Smooth muscle cell (in vitro differentiated cells): ENCODE data around the gene YY1. TPM values are rescaled to one million over a fixed set of nuclear protein-coding genes. Genes with fewer than 3 reads are reported as not detected.

Experiments used
- DNase-seq: peaks from one replicate; lab custom pipeline; 2025; ENCODE audit not compliant: unreplicated experiment; lab: John Stamatoyannopoulos, UW
- H2AFZ ChIP-seq: fragments of 200-600 bp; sonication (generic); 2 replicates; pipeline ENCODE4 v1.6.0; 2016; ENCODE audit warnings: antibody characterized with exemption, low read depth, mild to moderate bottlenecking
- H3F3A ChIP-seq: fragments of 200-600 bp; sonication (generic); 2 replicates; pipeline ENCODE4 v1.6.0; 2017; ENCODE audit warnings: antibody characterized with exemption, low read depth
- H3K27ac ChIP-seq: fragments of 200-600 bp; sonication (generic); 2 replicates; pipeline ENCODE4 v1.5.1; 2016; ENCODE audit warnings: low read depth, mild to moderate bottlenecking
- H3K27me3 ChIP-seq: fragments of 200-600 bp; sonication (generic); 2 replicates; pipeline ENCODE4 v1.6.1; 2016; ENCODE audit warnings: low read depth, mild to moderate bottlenecking
- H3K36me3 ChIP-seq: fragments of 200-600 bp; sonication (generic); 2 replicates; pipeline ENCODE4 v1.5.1; 2016; ENCODE audit warnings: low read depth
- H3K4me1 ChIP-seq: fragments of 200-600 bp; sonication (generic); 2 replicates; pipeline ENCODE4 v1.5.1; 2016; ENCODE audit warnings: low read depth
- H3K4me2 ChIP-seq: fragments of 200-600 bp; sonication (generic); 2 replicates; pipeline ENCODE4 v1.6.0; 2016; ENCODE audit warnings: mild to moderate bottlenecking
- H3K4me3 ChIP-seq: fragments of 200-600 bp; sonication (generic); 2 replicates; pipeline ENCODE4 v1.5.1; 2016; ENCODE audit warnings: mild to moderate bottlenecking
- H3K79me2 ChIP-seq: fragments of 200-600 bp; sonication (generic); 2 replicates; pipeline ENCODE4 v1.6.0; 2016; ENCODE audit warnings: low read depth, mild to moderate bottlenecking
- H3K9ac ChIP-seq: fragments of 200-600 bp; sonication (generic); 2 replicates; pipeline ENCODE4 v1.6.0; 2016; ENCODE audit warnings: low read depth
- H3K9me3 ChIP-seq: fragments of 200-600 bp; sonication (generic); replicated peaks from 2 replicates; pipeline ENCODE4 v1.5.1; 2016; ENCODE audit warnings: low read depth
- H4K20me1 ChIP-seq: fragments of 200-600 bp; sonication (generic); 2 replicates; pipeline ENCODE4 v1.6.0; 2016; ENCODE audit warnings: low read depth
- CTCF ChIP-seq: fragments of 200-600 bp; sonication (generic); IDR thresholded peaks from 2 replicates; pipeline ENCODE4 v1.5.1; 2017; ENCODE audit warnings: borderline replicate concordance, mild to moderate bottlenecking, antibody characterized with exemption; ENCODE audit not compliant: insufficient read depth, poor library complexity, severe bottlenecking
- WGBS: methylation state at CpG from one replicate; pipeline ENCODE4 v1.1.7; 2016; ENCODE audit warnings: low lambda C conversion rate; 5-methylcytosine and 5-hydroxymethylcytosine counted together
- polyA plus RNA-seq: library from polyadenylated mRNA; unstranded; fragments of >200 nt; fragmentation: Nextera tagmentation; extraction: Ambion mirVana; gene quantifications from 2 replicates; pipeline ENCODE4 v1.2.1, GENCODE V29; 2016
- total RNA-seq: library from RNA; depleted of rRNA; stranded (reverse); fragments of >200 nt; gene quantifications from 2 replicates; pipeline ENCODE4 v1.2.3, GENCODE V29; 2014

YY1 gene
- total and polyA plus RNA-seq, 2 experiments from 2014 or later, result 28.2 to 48.7 TPM

DNA sequence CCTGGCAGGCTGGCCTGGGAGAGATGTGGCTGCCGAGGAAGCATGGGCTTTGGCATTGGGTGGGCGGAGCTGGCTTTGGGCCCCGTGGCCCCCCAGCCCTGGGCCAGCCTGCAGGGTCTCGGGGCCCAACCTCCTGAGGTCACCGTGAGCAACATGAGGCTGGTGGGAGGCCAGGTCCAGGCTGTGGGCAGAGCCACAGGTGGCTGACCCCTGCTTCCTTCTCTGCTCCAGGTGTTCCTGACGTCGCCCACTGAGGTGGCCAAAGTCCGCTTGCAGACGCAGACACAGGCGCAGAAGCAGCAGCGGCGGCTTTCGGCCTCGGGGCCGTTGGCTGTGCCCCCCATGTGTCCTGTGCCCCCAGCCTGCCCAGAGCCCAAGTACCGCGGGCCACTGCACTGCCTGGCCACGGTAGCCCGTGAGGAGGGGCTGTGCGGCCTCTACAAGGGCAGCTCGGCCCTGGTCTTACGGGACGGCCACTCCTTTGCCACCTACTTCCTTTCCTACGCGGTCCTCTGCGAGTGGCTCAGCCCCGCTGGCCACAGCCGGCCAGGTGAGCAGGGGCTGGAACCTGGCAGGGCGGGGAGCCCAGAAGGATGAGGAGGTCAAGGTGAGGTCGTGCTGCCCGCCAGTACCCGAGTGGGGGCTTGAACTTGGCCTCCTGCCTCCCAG lies 89.7 kb downstream of the YY1 start:
- H3K27ac ChIP-seq, result no peak overlapping the region
- no peak overlapping the region for H3K4me3 ChIP-seq
- H3K4me2 ChIP-seq, result no peak overlapping the region
- H3K36me3 ChIP-seq, result no peaks in the 10 kb centered on the region
- no peak for DNase-seq
- TF ChIP-seq CTCF, result no peak
- H3K4me1 ChIP-seq, result no peaks in the 10 kb centered on the region
- no peaks in the 10 kb centered on the region for H3K27me3 ChIP-seq
- H3K79me2 ChIP-seq, result no peaks in the 10 kb centered on the region
- no peaks in the 10 kb centered on the region for H4K20me1 ChIP-seq
- H3K9me3 ChIP-seq, result no peaks in the 10 kb centered on the region
- no peak overlapping the region for H2AFZ ChIP-seq
- 97% methylated on average over 27 of the region's 32 CpGs for WGBS
- no peak overlapping the region for H3K9ac ChIP-seq
- no peaks in the 10 kb centered on the region for H3F3A ChIP-seq

- no peaks in the 10 kb centered on the region for H3F3A ChIP-seq
- no peaks in the 10 kb centered on the region for H3K9me3 ChIP-seq
- no peaks in the 10 kb centered on the region for H3K27me3 ChIP-seq
- no peak for TF ChIP-seq CTCF
- H3K36me3 ChIP-seq, result no peaks in the 10 kb centered on the region
- no peak overlapping the region for H3K4me3 ChIP-seq
- DNase-seq, result no peak
- H3K9ac ChIP-seq, result no peak overlapping the region
- H2AFZ ChIP-seq, result no peak overlapping the region
- H3K4me2 ChIP-seq, result no peak overlapping the region
- no peaks in the 10 kb centered on the region for H3K79me2 ChIP-seq
- 98% methylated on average over 31 of the region's 36 CpGs for WGBS
- no peak overlapping the region for H3K27ac ChIP-seq
- H3K4me1 ChIP-seq, result no peaks in the 10 kb centered on the region
- H4K20me1 ChIP-seq, result no peaks in the 10 kb centered on the region
Observed at GRCh38 chr14:100329233-100330006, 90.5 kb downstream of the YY1 start.

- Histone ChIP-seq H3K4me2 (no peak overlapping the region), H4K20me1 (no peaks in the 10 kb centered on the region), H3K27ac (no peak overlapping the region), H3K79me2 (no peaks in the 10 kb centered on the region), H3K36me3 (no peaks in the 10 kb centered on the region), H3F3A (no peaks in the 10 kb centered on the region), H3K4me1 (no peaks in the 10 kb centered on the region), H3K27me3 (no peaks in the 10 kb centered on the region), H2AFZ (no peak overlapping the region), H3K9ac (no peak overlapping the region), H3K9me3 (no peaks in the 10 kb centered on the region), H3K4me3 (no peak overlapping the region)
- TF ChIP-seq CTCF, result no peak
- no peak for DNase-seq
- WGBS, result 86% methylated on average over 11 of the region's 11 CpGs
Observed at GRCh38 chr14:100330007-100330344, 91.0 kb downstream of the YY1 start.
